Measurements from ENCODE around the gene GREB1.

DNA sequence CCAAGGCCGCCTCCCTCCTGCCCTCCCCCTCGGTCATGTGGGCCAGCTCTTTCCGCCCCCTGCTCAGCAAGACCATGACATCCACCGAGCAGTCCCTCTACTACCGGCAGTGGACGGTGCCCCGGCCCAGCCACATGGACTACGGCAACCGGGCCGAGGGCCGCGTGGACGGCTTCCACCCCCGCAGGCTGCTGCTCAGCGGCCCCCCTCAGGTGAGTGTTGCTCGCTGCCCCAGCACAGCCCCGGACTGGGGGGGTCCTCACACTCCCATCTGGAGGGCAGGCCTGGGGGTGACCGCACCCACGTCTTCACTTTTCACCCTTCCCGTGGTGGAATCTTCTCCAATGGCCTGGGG lies 84.8 kb downstream of the GREB1 start:
- TF ChIP-seq, protein P1, sequence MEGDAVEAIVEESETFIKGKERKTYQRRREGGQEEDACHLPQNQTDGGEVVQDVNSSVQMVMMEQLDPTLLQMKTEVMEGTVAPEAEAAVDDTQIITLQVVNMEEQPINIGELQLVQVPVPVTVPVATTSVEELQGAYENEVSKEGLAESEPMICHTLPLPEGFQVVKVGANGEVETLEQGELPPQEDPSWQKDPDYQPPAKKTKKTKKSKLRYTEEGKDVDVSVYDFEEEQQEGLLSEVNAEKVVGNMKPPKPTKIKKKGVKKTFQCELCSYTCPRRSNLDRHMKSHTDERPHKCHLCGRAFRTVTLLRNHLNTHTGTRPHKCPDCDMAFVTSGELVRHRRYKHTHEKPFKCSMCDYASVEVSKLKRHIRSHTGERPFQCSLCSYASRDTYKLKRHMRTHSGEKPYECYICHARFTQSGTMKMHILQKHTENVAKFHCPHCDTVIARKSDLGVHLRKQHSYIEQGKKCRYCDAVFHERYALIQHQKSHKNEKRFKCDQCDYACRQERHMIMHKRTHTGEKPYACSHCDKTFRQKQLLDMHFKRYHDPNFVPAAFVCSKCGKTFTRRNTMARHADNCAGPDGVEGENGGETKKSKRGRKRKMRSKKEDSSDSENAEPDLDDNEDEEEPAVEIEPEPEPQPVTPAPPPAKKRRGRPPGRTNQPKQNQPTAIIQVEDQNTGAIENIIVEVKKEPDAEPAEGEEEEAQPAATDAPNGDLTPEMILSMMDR (conservative IDR thresholded peaks at IDR 0.05): no peak
- TF ChIP-seq EZH2 (IDR thresholded peaks at IDR 0.05; ENCODE audit: low read depth): no peak
